COLO668 (cell line): ENCODE results near the gene ELMO2.

ENCODE experiments used
- DNase-seq: peaks from one replicate; lab custom pipeline; 2025; ENCODE audit not compliant: unreplicated experiment; lab: John Stamatoyannopoulos, UW

The ELMO2 gene

DNA sequence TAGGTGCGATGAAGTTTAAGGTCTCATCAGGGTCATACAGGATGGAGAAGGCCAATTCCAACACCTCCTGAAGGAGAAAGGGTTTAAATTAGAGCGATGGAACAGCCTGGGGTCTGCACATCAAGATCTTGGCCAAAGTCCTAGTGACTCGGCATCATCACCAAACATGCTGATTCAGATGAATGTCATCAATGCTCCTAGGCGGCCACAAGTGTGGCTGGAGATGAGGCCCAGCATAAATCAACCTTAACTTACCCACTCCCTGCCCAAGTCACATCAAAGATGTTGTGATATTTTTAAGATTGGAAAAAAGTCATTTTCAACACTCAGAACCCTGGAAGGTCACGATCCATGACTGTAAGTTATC lies 37.5 kb downstream of the ELMO2 start:
- DNase-seq = no peak

DNA sequence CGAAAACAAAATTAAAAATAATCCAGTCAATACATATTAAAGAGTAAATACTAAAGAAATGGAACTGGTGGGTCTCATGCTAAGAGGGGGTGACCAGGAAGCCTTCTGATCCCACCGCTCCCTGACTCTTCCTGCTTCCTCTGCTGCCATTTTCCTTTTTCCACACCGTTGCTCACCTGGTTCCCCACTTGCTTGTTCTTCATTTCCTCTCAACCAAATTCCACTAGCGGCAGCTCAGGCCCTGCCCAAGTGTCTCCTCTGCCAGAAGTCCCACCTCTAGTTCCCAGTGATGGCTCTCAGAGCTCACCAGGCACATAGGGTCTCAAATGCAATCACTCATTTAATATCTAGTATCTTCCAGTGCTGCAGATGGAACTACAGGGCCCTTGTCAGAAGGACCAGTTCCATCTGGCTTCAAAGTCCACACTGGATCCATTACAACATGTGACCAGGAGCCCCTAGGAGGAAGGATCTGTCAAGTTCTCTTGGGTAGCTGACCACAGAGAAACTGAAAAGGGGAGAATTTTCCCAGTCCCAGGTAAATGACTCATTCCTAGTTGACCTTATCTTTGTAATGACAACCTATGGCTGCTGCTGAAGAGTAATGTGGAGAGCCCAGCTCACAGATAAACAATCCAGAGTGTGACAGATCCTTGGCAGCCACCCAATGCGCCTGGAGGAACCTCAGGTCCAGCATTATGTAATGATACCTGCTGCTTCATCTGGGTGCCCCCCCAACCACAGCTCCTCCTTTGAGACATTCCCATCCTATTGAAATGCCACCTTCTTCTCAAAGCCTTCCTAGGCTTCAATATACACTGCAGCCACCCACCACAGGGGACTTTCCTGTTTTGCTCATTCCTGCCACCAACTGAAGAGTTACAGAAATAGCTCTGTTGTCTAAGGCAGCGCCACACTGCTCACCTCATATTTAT lies 38.2 kb downstream of the ELMO2 start:
- peak; percentile 64 for DNase-seq

- DNase-seq = no peak
Measured at GRCh38 chr20:46367234-46367633, 39.2 kb downstream of the ELMO2 start.

GRCh38 chr20:46366826-46367225 lies 39.6 kb downstream of the ELMO2 start:
- no peak for DNase-seq

- DNase-seq = no peak
Measured at GRCh38 chr20:46365487-46366220, 40.8 kb downstream of the ELMO2 start.

- DNase-seq = no peak
Measured at GRCh38 chr20:46364670-46365486, 41.5 kb downstream of the ELMO2 start.

GRCh38 chr20:46363874-46364669 lies 42.3 kb downstream of the ELMO2 start:
- peak; percentile 90 for DNase-seq

GRCh38 chr20:46362921-46363867 lies 43.2 kb downstream of the ELMO2 start:
- no peak for DNase-seq

- no peak for DNase-seq
Measured at GRCh38 chr20:46361811-46362210, 44.6 kb downstream of the ELMO2 start.

DNA sequence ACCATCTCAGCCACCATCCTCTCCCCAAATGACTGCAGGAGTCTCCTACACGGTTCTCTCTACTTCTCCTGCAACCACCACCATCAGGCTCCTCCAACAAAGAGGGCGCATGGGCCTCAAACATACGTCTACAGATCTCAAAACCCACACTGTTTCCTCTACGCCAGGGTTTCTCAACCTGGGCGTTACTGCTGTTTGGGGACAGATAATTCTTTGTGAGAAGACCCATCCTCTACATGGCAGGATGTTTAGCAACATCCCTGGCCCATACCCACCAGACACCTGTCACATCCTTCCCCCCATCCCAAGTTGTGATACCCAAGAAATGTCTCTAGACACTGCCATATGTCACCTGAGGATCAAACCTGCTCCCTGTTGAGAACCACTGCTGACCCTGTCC lies 45.0 kb downstream of the ELMO2 start:
- DNase-seq = no peak

DNA sequence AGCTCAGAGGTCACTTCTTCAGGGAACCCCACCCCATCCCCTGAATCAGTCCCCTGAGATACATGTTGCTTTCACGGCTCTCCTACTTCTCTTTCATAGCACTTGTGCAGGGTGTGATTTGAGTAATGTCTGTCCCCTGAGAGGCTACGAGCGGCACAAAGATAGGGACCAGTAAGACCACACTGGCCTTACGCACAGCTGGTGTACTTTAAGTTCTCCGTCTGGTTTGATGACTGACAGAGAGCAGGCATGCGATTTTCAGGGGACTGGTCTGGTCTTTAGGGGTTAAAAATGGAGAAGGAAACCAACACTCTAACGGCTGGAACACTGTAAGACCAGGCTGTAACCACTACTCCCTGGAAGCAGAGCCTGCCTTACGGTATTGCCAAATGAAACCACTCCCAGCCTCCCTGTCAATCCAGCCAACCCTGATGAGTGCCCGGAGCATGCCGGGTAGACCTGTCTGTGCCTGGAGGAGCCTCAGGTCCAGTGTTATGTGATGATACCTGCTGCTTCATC lies 47.1 kb downstream of the ELMO2 start:
- DNase-seq = no peak

- no peak for DNase-seq
Measured at GRCh38 chr20:46358346-46359058, 47.9 kb downstream of the ELMO2 start.

GRCh38 chr20:46357030-46357514 lies 49.3 kb downstream of the ELMO2 start:
- no peak for DNase-seq

DNA sequence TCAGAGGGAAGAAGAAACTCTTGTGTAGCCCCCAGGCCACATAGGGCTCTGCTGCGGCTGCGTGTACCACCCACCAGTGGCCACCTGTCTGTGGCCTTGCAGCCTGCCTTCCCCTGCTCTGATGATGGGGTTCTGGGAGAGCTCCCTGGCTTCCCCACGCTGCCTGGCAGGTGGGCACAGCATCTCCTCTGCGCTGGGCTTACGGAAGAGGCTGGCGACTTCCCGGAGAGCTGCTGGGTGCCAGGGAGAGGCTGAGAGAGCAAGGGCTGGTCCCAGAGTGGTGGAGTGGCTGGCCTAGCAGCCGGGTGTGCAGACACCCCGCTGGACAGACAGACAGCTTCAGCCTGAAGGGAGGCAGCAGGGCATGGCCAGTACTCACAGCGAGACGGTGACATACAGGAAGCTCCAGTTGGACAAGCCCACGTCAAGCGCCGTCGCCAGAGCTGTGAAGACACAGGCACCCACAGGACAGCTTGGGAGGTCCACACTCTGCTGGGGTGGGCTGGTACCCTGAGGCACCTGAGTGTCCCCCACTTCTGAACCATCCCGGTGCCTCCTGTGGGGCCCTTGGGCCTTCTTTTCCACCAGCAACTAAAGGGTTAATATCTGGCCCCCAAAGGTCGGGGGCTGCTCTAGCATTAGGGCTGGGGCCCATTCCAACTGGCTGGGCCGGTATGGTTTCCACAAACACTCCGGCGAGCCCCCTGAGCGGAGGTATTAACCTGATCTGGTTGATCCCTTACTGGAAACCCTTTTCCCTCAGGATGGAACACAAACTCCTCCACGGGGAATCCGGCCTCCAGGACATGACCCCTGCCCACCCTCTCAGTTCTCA lies 50.0 kb downstream of the ELMO2 start:
- DNase-seq = no peak

DNA sequence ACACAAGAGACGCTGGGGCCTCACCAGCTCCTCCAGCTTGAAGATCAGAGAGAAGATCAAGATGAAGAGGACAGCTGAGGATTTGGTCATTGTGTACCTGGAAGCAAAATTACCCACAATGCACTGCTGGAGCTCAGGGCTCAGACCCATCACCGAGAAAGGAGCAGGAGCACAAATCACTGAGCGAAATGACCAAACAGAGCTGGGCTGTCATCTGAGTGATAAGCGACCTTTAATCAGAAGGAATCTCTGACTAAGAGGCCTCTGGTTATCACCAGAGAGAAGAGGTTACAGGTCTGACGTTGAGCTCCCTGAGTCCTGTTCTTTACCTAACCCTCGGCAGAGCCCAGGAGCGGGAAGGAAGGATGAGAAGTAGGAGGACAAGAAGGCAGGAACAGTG lies 50.6 kb downstream of the ELMO2 start:
- no peak for DNase-seq

DNA sequence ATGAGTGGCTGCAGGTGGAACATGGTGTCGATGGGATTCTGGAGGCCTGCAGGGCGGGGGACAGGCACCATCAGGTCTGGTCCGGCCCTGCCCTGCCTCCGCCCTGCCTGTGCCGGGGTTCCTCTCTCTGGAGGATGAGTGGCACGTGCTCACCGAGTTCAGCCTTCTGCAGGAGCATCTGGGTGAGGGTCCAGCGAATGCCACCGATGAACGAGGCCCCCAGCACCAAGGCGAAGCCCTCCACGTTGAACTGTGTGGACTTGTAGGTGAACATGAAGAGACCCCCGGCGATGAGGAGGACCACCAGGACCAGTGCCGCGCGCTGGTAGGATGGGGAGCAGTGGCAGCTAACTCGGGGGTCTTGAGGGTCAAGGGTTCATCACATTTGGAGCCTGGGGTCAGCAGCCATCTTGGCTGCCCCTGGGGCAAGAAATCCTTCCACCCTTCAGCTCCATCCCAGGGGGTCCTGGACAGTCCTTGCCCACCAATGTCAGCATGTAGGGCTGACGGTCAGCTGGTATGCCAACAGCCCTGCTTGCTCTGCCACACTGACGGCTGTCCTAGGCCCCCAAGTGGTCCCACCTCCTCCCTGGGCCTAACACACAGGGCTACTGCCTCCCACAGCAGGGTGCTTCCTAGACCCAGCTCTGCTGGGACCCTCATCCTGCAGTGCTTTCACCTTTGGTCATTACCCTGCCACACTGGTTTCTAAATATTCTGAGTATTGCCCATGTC lies 51.3 kb downstream of the ELMO2 start:
- no peak for DNase-seq

DNA sequence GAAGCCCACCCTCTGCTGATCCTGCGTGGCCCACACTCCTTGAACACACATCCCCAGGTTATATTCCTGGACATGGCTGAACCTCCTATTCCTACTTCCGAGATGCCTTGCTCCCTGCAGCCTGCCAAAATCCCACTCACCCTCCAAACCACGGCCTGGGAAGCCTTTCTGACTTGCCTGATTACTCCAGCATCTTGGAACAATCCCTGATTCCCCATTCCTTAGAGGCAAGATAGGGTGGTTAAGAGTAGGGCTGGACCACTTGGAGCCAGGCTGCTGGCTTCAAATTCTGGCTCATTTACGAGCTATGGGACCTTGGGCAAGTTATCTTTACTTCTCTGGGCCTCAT lies 52.2 kb downstream of the ELMO2 start:
- DNase-seq = no peak
